Measurements from ENCODE around the gene OMP. TPM values are rescaled to one million over a fixed set of nuclear protein-coding genes. Genes with fewer than 3 reads are reported as not detected.

OMP gene
- total RNA-seq, 1 experiment from 2014 or later: 1.4 TPM

GRCh38 chr11:77127920-77128691 lies 25.5 kb downstream of the OMP start, which contains the start of gene MYO7A:
Gene MYO7A (plus strand): TSS chr11:77128246. CDS start chr11:77130635, 2,389 bp downstream.
- Histone ChIP-seq H3K9me3 (ENCODE audit: insufficient read depth, low read depth) (no peaks in the 10 kb centered on the region), H4K20me1 (ENCODE audit: insufficient read depth) (no peaks in the 10 kb centered on the region), H3K79me2 (ENCODE audit: low read depth) (no peaks in the 10 kb centered on the region), H3K36me3 (ENCODE audit: low read depth) (no peaks in the 10 kb centered on the region), H3K27ac (no peak within 1 kb of the TSS), H2AFZ (no peak within 1 kb of the TSS), H3K9me2 (ENCODE audit: insufficient read depth) (no peaks in the 10 kb centered on the region), H3K4me2 (peak within 1 kb of the TSS; percentile 70), H3K4me3 (peak within 1 kb of the TSS; percentile 44; the same call in 1 of the 2 replicates), H3K4me1 (replicated peaks; ENCODE audit: insufficient read depth) (no peaks in the 10 kb centered on the region), H3F3A (ENCODE audit: insufficient read depth, low read depth) (no peaks in the 10 kb centered on the region), H3K27me3 (ENCODE audit: insufficient read depth, low read depth) (no peaks in the 10 kb centered on the region)
- intact Hi-C loops (cut with micrococcal nuclease; ENCODE audit: unreplicated experiment): loop anchor here (1.0 to 2.0 kb wide), 4 partner anchors 60 to 491 kb away; no protein-coding TSS in a partner anchor
- DNase-seq: peak in 1 of 2 experiments; percentile 25
- ChIA-PET CTCF (interaction anchor here (0.6 to 1.7 kb wide), 7 partner anchors 14 to 81 kb away, joined by 3 to 9 read pairs (median 5); no protein-coding TSS in a partner anchor), POLR2A (ENCODE audit: unreplicated experiment) (no interaction called here)
- TF ChIP-seq EZH2 (IDR thresholded peaks at IDR 0.05; ENCODE audit: low read depth): no peak
- no peak for TF ChIP-seq CTCF (conservative IDR thresholded peaks at IDR 0.05)
- BruUV-seq (replicated peaks): no TSS peak

GRCh38 chr11:77129069-77129841 lies 26.6 kb downstream of the OMP start:
- intact Hi-C loops (cut with micrococcal nuclease; ENCODE audit: unreplicated experiment): no loop called here
- Histone ChIP-seq H3K36me3 (ENCODE audit: low read depth) (no peaks in the 10 kb centered on the region), H4K20me1 (ENCODE audit: insufficient read depth) (no peaks in the 10 kb centered on the region), H3K27me3 (ENCODE audit: insufficient read depth, low read depth) (no peaks in the 10 kb centered on the region), H3F3A (ENCODE audit: insufficient read depth, low read depth) (no peaks in the 10 kb centered on the region), H3K4me1 (replicated peaks; ENCODE audit: insufficient read depth) (no peaks in the 10 kb centered on the region), H3K9me2 (ENCODE audit: insufficient read depth) (no peaks in the 10 kb centered on the region), H3K27ac (no peak overlapping the region), H3K4me2 (no peak overlapping the region), H3K4me3 (no peak overlapping the region), H3K79me2 (ENCODE audit: low read depth) (no peaks in the 10 kb centered on the region), H2AFZ (no peak overlapping the region), H3K9me3 (ENCODE audit: insufficient read depth, low read depth) (no peaks in the 10 kb centered on the region)
- ChIA-PET CTCF (interaction anchor here (1.0 kb wide), 2 partner anchors 15 to 57 kb away, joined by 3 to 5 read pairs; no protein-coding TSS in a partner anchor), POLR2A (ENCODE audit: unreplicated experiment) (no interaction called here)
- DNase-seq: no peak
- no TSS peak for BruUV-seq (replicated peaks)
- no peak for TF ChIP-seq CTCF (conservative IDR thresholded peaks at IDR 0.05)
- TF ChIP-seq EZH2 (IDR thresholded peaks at IDR 0.05; ENCODE audit: low read depth): no peak

Measured in PC-9 (cell line).